ENCODE measurements around the gene CBX1. TPM values are rescaled to one million over a fixed set of nuclear protein-coding genes. Genes with fewer than 3 reads are reported as not detected.
A peak's percentile ranks its signal among the peaks of the same experiment; 100 is the strongest.

CBX1 gene
- total RNA-seq, 1 donor from 2014 or later: 49.5 TPM

- POLR2A ChIA-PET: interaction anchor here (0.5 to 3.3 kb wide), 7 partner anchors 16 to 317 kb away, joined by 3 to 36 read pairs (median 4); partner anchors contain the start of gene NFE2L1
- H3K4me1 Mint-ChIP-seq: peaks cover 69% of the 10 kb centered on the region
- peaks cover 19% of the 10 kb centered on the region for H3K36me3 Mint-ChIP-seq (ENCODE audit: low read depth)
- peak overlapping the region; percentile 99 for H3K4me3 Mint-ChIP-seq
- DNase-seq: no peak
- no peaks in the 10 kb centered on the region for H3K27me3 Mint-ChIP-seq
- ATAC-seq (ENCODE audit: low read depth): no peak
- intact Hi-C loops (cut with micrococcal nuclease): loop anchor here (5.0 to 10.0 kb wide), 2 partner anchors 462 to 1914 kb away; partner anchors contain the start of genes KANSL1 and KPNB1
- no peak for TF ChIP-seq CTCF (IDR thresholded peaks at IDR 0.05)
- H3K27ac Mint-ChIP-seq: peak overlapping the region; percentile 97
- H3K9me3 Mint-ChIP-seq: peaks cover 4% of the 10 kb centered on the region
- CTCF ChIA-PET: interaction anchor here (1.3 to 3.8 kb wide), 3 partner anchors 9 to 71 kb away, joined by 3 to 20 read pairs (median 14); no protein-coding TSS in a partner anchor
Measured at GRCh38 chr17:48106802-48107136, 5.5 kb upstream of the CBX1 start.

DNA sequence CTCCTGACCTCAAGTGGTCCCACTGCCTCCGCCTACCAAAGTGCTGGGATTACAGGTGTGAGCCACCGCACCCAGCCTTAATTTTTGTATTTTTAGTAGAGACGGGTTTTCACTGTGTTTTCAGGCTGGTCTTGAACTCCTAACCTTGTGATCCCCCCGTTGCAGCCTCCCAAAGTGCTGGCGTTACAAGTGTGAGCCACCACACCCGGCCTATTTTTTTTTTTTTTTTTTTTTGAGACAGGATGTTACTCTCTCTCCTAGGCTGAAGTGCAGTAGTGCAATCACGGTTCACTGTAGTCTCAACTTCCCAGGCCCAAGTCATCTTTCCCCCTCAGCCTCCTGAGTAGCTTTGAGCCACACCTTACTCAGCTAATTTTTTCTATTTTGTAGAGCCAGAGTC is 3.2 kb upstream of the CBX1 start:
- H3K4me1 Mint-ChIP-seq: peaks cover 64% of the 10 kb centered on the region
- POLR2A ChIA-PET: interaction anchor here (0.7 to 5.7 kb wide), 2 partner anchors 8 to 1088 kb away, joined by 3 to 83 read pairs; no protein-coding TSS in a partner anchor

GRCh38 chr17:48102798-48103715 is 1.8 kb upstream of the CBX1 start:
- H3K27ac Mint-ChIP-seq: peak overlapping the region; percentile 92
- H3K27me3 Mint-ChIP-seq: no peaks in the 10 kb centered on the region
- TF ChIP-seq CTCF (IDR thresholded peaks at IDR 0.05): no peak
- ChIA-PET CTCF (interaction anchor here (1.2 kb wide), 2 partner anchors 8 to 156 kb away, joined by 3 to 6 read pairs; no protein-coding TSS in a partner anchor), POLR2A (interaction anchor here (0.7 to 5.7 kb wide), 4 partner anchors 9 to 452 kb away, joined by 3 to 83 read pairs (median 4); no protein-coding TSS in a partner anchor)
- H3K9me3 Mint-ChIP-seq: peaks cover 4% of the 10 kb centered on the region
- DNase-seq (no peak), ATAC-seq (ENCODE audit: low read depth) (no peak)
- peaks cover 55% of the 10 kb centered on the region for H3K4me1 Mint-ChIP-seq
- H3K4me3 Mint-ChIP-seq: peak overlapping the region; percentile 94
- intact Hi-C loops (cut with micrococcal nuclease): loop anchor here (5.0 to 10.0 kb wide), 2 partner anchors 458 to 789 kb away; partner anchors contain the start of genes ATP5MC1 and KPNB1
- H3K36me3 Mint-ChIP-seq (ENCODE audit: low read depth): peaks cover 10% of the 10 kb centered on the region

More for the DNA sequence above, 3.2 kb upstream of the CBX1 start:
- no peak for TF ChIP-seq CTCF (IDR thresholded peaks at IDR 0.05)
- Mint-ChIP-seq H3K4me3 (peak overlapping the region; percentile 36), H3K27ac (no peak overlapping the region), H3K9me3 (peaks cover 4% of the 10 kb centered on the region), H3K36me3 (ENCODE audit: low read depth) (peaks cover 19% of the 10 kb centered on the region), H3K27me3 (no peaks in the 10 kb centered on the region)
- CTCF ChIA-PET: no interaction called here
- intact Hi-C loops (cut with micrococcal nuclease): loop anchor here (5.0 to 10.0 kb wide), 2 partner anchors 460 to 788 kb away; partner anchors contain the start of genes ATP5MC1 and KPNB1
- ATAC-seq (ENCODE audit: low read depth) (no peak), DNase-seq (no peak)

DNA sequence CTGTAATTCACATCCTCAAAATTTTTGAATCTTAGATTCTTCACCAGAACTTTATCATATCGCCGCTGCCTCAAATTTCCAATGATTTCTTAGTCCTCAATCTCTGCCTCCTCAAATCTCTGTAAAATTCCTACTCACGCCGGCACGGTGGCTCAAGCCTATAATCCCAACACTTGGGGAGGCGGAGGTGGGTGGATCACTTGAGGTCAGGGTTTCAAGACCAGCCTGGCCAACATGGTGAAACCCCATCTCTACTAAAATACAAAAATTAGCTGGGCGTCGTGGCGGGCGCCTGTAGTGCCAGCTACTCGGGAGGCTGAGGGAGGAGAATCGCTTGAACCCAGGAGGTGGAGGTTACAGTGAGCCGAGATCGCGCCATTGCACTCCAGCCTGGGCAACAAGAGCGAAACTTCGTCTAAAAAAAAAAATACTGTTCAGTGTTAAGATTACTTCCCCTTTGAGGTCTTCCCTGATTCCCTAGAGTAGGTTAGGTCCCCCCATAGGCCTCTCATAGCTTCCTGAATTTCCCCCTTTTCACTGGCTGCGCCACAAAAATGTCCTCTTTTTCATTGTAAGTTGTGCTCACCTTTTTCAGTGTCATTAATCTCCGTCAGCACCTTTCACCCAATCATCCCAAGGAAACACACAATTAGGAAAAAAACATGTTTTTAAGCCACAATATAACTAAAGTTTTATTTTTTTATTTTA is 919 bp upstream of the CBX1 start:
- no peak for TF ChIP-seq CTCF (IDR thresholded peaks at IDR 0.05)
- H3K36me3 Mint-ChIP-seq (ENCODE audit: low read depth): peaks cover 5% of the 10 kb centered on the region
- peak overlapping the region; percentile 94 for H3K4me3 Mint-ChIP-seq
- peaks cover 4% of the 10 kb centered on the region for H3K9me3 Mint-ChIP-seq
- CTCF ChIA-PET: interaction anchor here (1.2 kb wide), 2 partner anchors 9 to 155 kb away, joined by 3 to 6 read pairs; no protein-coding TSS in a partner anchor
- no peaks in the 10 kb centered on the region for H3K27me3 Mint-ChIP-seq
- POLR2A ChIA-PET: interaction anchor here (0.6 to 5.7 kb wide), 4 partner anchors 10 to 799 kb away, joined by 3 to 83 read pairs (median 4); no protein-coding TSS in a partner anchor
- peaks cover 57% of the 10 kb centered on the region for H3K4me1 Mint-ChIP-seq
- ATAC-seq (ENCODE audit: low read depth): no peak
- intact Hi-C loops (cut with micrococcal nuclease): loop anchor here (5.0 to 10.0 kb wide), 2 partner anchors 457 to 790 kb away; partner anchors contain the start of genes ATP5MC1 and KPNB1
- DNase-seq: no peak
- H3K27ac Mint-ChIP-seq: peak overlapping the region; percentile 92
